Putamen (tissue), 1 donor: ENCODE measurements around the gene GJA4.

ENCODE experiments used
- DNase-seq: peaks from one replicate; pipeline ENCODE4 v3.0.0-alpha.2; 2016; ENCODE audit warnings: low spot score

The GJA4 gene

GRCh38 chr1:34792868-34793727 lies at the start of gene GJA4:
TSS of gene GJA4 (plus strand) at chr1:34792999. CDS start at chr1:34794214, 1,215 bp downstream.
- DNase-seq = no peak

GRCh38 chr1:34743775-34744174 lies 49.0 kb upstream of the GJA4 start:
- no peak for DNase-seq

GRCh38 chr1:34744851-34745250 lies 47.9 kb upstream of the GJA4 start:
- DNase-seq = peak; percentile 84

- no peak for DNase-seq
These were observed 47.1 kb upstream of the GJA4 start for GRCh38 chr1:34745666-34746065.

GRCh38 chr1:34746101-34746500 lies 46.7 kb upstream of the GJA4 start:
- DNase-seq = no peak

GRCh38 chr1:34746785-34747637 lies 45.8 kb upstream of the GJA4 start:
- DNase-seq = no peak

GRCh38 chr1:34747638-34747941 lies 45.2 kb upstream of the GJA4 start:
- no peak for DNase-seq

- no peak for DNase-seq
These were observed 42.8 kb upstream of the GJA4 start for GRCh38 chr1:34749992-34750391.

- DNase-seq = no peak
These were observed 42.2 kb upstream of the GJA4 start for GRCh38 chr1:34750610-34751009.

- DNase-seq = no peak
These were observed 39.6 kb upstream of the GJA4 start for GRCh38 chr1:34753163-34753562.

- no peak for DNase-seq
These were observed 37.7 kb upstream of the GJA4 start, which contains the start of gene GJB5 for GRCh38 chr1:34754964-34755637. TSS of gene GJB5 (plus strand) at chr1:34755047. CDS start at chr1:34757331, 2,284 bp downstream.

- DNase-seq = no peak
These were observed 36.8 kb upstream of the GJA4 start for GRCh38 chr1:34755961-34756360.

- DNase-seq = no peak
These were observed 35.4 kb upstream of the GJA4 start for GRCh38 chr1:34757386-34757785.

- DNase-seq = no peak
These were observed 34.0 kb upstream of the GJA4 start for GRCh38 chr1:34758751-34759150.

GRCh38 chr1:34759503-34760357 lies 33.1 kb upstream of the GJA4 start, which contains the start of gene GJB4:
TSS of gene GJB4 (plus strand) at chr1:34759740. CDS start at chr1:34761255, 1,515 bp downstream.
- no peak for DNase-seq

GRCh38 chr1:34761176-34761761 lies 31.5 kb upstream of the GJA4 start:
- DNase-seq = no peak

- DNase-seq = no peak
These were observed 31.0 kb upstream of the GJA4 start for GRCh38 chr1:34761776-34762307.

- no peak for DNase-seq
These were observed 30.2 kb upstream of the GJA4 start for GRCh38 chr1:34762474-34763141.

- no peak for DNase-seq
These were observed 29.5 kb upstream of the GJA4 start for GRCh38 chr1:34763142-34763781.

- DNase-seq = no peak
These were observed 23.9 kb upstream of the GJA4 start for GRCh38 chr1:34768856-34769255.
